ENCODE measurements around the gene UFSP2.

Gene UFSP2

DNA sequence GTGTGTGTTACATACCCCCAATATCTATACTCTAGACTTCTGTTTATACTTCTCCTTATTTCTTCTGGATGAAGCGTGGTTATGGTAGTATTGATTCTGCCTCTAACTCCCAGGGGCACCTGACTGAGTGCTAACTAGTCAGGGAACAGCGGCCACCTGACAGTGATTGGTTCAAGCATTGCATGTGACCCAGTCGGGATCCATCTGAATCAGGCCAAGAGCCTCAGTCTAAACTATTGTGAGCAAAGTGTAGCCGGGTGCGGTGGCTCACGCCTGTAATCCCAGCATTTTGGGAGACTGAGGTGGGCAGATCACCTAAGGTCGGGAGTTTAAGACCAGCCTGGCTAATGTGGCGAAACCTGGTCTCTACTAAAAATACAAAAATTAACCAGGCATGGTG is 35.8 kb upstream of the UFSP2 start:
- no peak for DNase-seq (ENCODE audit: low read depth)
- TF ChIP-seq CTCF (IDR thresholded peaks at IDR 0.05; ENCODE audit: low read length, missing control alignments): no peak
- H3K4me3 ChIP-seq (replicated peaks; ENCODE audit: low read depth, low read length): no peak overlapping the region

DNA sequence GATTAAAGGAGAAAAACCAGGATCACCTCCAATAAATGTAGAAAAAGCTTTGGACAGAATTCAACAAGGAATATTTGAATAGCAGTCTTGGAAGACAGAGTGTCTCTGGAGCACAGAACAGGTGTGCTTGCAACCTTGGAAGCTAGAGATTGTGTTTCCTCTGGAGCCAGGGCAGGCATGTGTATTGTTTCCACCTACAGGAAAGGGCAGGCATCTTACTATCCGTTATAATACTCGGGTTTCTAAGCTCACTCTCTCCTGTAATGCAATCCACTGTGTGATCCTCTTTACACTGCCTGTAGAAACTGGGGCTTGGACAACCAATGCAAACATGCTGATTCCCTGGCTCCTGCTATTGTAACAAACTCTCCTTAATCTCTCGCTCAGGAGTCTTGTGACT is 31.4 kb upstream of the UFSP2 start:
- no peak for TF ChIP-seq CTCF (IDR thresholded peaks at IDR 0.05; ENCODE audit: low read length, missing control alignments)
- H3K4me3 ChIP-seq (replicated peaks; ENCODE audit: low read depth, low read length): no peak overlapping the region
- no peak for DNase-seq (ENCODE audit: low read depth)

DNA sequence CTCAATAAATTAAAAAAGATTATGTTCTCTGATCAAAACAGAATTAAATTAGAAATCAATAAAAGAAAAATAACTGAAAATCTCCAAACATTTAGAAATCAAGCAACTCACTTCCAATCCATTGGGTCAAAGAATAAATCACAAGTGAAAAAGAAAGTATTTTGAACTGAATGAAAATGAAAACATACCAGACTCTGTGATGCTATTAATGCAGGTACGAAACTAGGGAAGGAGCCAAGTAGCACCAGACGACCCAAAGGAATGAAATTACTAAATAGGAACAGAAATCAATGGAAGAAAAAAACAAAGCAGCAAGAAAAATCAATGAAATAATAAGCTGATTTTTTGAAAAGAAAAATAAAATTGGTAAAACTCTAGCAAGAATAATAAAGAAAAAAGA is 30.4 kb upstream of the UFSP2 start:
- no peak overlapping the region for H3K4me3 ChIP-seq (replicated peaks; ENCODE audit: low read depth, low read length)
- TF ChIP-seq CTCF (IDR thresholded peaks at IDR 0.05; ENCODE audit: low read length, missing control alignments): no peak
- no peak for DNase-seq (ENCODE audit: low read depth)

GRCh38 chr4:185445209-185445608 is 19.4 kb upstream of the UFSP2 start:
- no peak for DNase-seq (ENCODE audit: low read depth)
- no peak for TF ChIP-seq CTCF (IDR thresholded peaks at IDR 0.05; ENCODE audit: low read length, missing control alignments)
- H3K4me3 ChIP-seq (replicated peaks; ENCODE audit: low read depth, low read length): no peak overlapping the region

DNA sequence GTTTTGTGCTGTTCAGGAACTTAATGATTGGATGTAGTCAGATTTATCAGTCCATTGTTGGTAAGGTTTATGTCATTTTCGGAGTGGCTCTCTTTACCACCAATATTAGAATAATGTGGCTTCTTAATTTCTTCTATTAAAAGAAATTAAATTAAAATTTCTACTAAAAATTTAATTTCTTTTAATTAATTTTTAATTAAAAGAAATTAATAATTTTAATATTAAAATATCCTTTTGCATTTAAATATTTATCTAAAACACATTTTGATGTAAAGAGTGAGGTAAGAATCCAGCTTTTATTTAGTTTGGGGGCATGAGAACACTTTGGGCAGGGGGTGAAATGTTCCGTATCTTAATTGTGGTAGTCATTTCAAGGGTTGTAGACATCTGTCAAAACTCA is 15.7 kb upstream of the UFSP2 start:
- no peak overlapping the region for H3K4me3 ChIP-seq (replicated peaks; ENCODE audit: low read depth, low read length)
- TF ChIP-seq CTCF (IDR thresholded peaks at IDR 0.05; ENCODE audit: low read length, missing control alignments): no peak
- DNase-seq (ENCODE audit: low read depth): no peak

GRCh38 chr4:185437809-185438208 is 12.0 kb upstream of the UFSP2 start:
- no peak overlapping the region for H3K4me3 ChIP-seq (replicated peaks; ENCODE audit: low read depth, low read length)
- no peak for TF ChIP-seq CTCF (IDR thresholded peaks at IDR 0.05; ENCODE audit: low read length, missing control alignments)
- DNase-seq (ENCODE audit: low read depth): no peak

- no peak for DNase-seq (ENCODE audit: low read depth)
- no peak for TF ChIP-seq CTCF (IDR thresholded peaks at IDR 0.05; ENCODE audit: low read length, missing control alignments)
Measured at GRCh38 chr4:185435466-185435865, 9.7 kb upstream of the UFSP2 start.

More at GRCh38 chr4:185435466-185435865, 9.7 kb upstream of the UFSP2 start:
- no peak overlapping the region for H3K4me3 ChIP-seq (replicated peaks; ENCODE audit: low read depth, low read length)

All from fibroblast of pulmonary artery (primary cell).